MM.1S (cell line): Measurements from ENCODE around the gene GALNT9.

ENCODE experiments used
- DNase-seq: peaks from one replicate; pipeline ENCODE4 v3.0.0-alpha.2; 2015
- H2AFZ ChIP-seq: fragments of 300-600 bp; sonication (generic); 2 replicates; pipeline ENCODE4 v1.6.0; 2016; ENCODE audit warnings: antibody characterized with exemption, low read length
- H3F3A ChIP-seq: fragments of 300-600 bp; sonication (generic); 2 replicates; pipeline ENCODE4 v1.6.1; 2016; ENCODE audit warnings: mild to moderate bottlenecking, antibody characterized with exemption, low read length, moderate library complexity, mixed read lengths; ENCODE audit not compliant: insufficient read depth
- H3K27ac ChIP-seq: fragments of 300-600 bp; sonication (generic); 2 replicates; pipeline ENCODE4 v1.5.1; 2016; ENCODE audit warnings: mild to moderate bottlenecking, low read length
- H3K27me3 ChIP-seq: fragments of 300-600 bp; sonication (generic); replicated peaks from 2 replicates; pipeline ENCODE4 v1.6.0; 2016; ENCODE audit warnings: low read length; ENCODE audit not compliant: insufficient read depth
- H3K36me3 ChIP-seq: fragments of 300-600 bp; sonication (generic); replicated peaks from 2 replicates; pipeline ENCODE4 v1.6.1; 2016; ENCODE audit warnings: mild to moderate bottlenecking, low read length, mixed read lengths; ENCODE audit not compliant: insufficient read depth
- H3K4me1 ChIP-seq: fragments of 300-600 bp; sonication (generic); 2 replicates; pipeline ENCODE4 v1.6.1; 2016; ENCODE audit warnings: low read length, mixed read lengths
- H3K4me2 ChIP-seq: fragments of 300-600 bp; sonication (generic); 2 replicates; pipeline ENCODE4 v1.6.0; 2016; ENCODE audit warnings: low read depth, low read length
- H3K4me3 ChIP-seq: fragments of 300-600 bp; sonication (generic); 2 replicates; pipeline ENCODE4 v1.5.1; 2016; ENCODE audit warnings: low read length, mixed read lengths
- H3K79me2 ChIP-seq: fragments of 300-600 bp; sonication (generic); 2 replicates; pipeline ENCODE4 v1.6.1; 2016; ENCODE audit warnings: mixed run types, low read length, mixed read lengths
- H3K9ac ChIP-seq: fragments of 300-600 bp; sonication (generic); 2 replicates; pipeline ENCODE4 v1.6.1; 2016; ENCODE audit warnings: low read length, mixed read lengths
- H3K9me2 ChIP-seq: fragments of 300-600 bp; sonication (generic); replicated peaks from 2 replicates; pipeline ENCODE4 v1.6.1; 2016; ENCODE audit warnings: mild to moderate bottlenecking, low read length, mixed read lengths; ENCODE audit not compliant: insufficient read depth
- H3K9me3 ChIP-seq: fragments of 300-600 bp; sonication (generic); replicated peaks from 2 replicates; pipeline ENCODE4 v1.6.1; 2016; ENCODE audit warnings: mild to moderate bottlenecking, low read length, mixed read lengths; ENCODE audit not compliant: insufficient read depth
- H4K20me1 ChIP-seq: fragments of 300-600 bp; sonication (generic); 2 replicates; pipeline ENCODE4 v1.6.1; 2016; ENCODE audit warnings: mild to moderate bottlenecking, low read length, moderate library complexity, mixed read lengths; ENCODE audit not compliant: insufficient read depth
- CTCF ChIP-seq: fragments of 300-600 bp; sonication (generic); IDR thresholded peaks from 2 replicates; pipeline ENCODE4 v1.5.1; 2016; ENCODE audit warnings: antibody characterized with exemption, low read length, mixed read lengths
- EZH2 ChIP-seq: fragments of 300-600 bp; sonication (generic); optimal IDR thresholded peaks from 2 replicates; pipeline ENCODE3; 2017; ENCODE audit warnings: low read depth, mild to moderate bottlenecking, antibody characterized with exemption, low read length, mixed read lengths
- EZH2phosphoT487 ChIP-seq: fragments of 300-600 bp; sonication (generic); IDR thresholded peaks from 2 replicates; pipeline ENCODE4 v1.6.1; 2018; ENCODE audit warnings: antibody characterized with exemption, low read length

Gene GALNT9

DNA sequence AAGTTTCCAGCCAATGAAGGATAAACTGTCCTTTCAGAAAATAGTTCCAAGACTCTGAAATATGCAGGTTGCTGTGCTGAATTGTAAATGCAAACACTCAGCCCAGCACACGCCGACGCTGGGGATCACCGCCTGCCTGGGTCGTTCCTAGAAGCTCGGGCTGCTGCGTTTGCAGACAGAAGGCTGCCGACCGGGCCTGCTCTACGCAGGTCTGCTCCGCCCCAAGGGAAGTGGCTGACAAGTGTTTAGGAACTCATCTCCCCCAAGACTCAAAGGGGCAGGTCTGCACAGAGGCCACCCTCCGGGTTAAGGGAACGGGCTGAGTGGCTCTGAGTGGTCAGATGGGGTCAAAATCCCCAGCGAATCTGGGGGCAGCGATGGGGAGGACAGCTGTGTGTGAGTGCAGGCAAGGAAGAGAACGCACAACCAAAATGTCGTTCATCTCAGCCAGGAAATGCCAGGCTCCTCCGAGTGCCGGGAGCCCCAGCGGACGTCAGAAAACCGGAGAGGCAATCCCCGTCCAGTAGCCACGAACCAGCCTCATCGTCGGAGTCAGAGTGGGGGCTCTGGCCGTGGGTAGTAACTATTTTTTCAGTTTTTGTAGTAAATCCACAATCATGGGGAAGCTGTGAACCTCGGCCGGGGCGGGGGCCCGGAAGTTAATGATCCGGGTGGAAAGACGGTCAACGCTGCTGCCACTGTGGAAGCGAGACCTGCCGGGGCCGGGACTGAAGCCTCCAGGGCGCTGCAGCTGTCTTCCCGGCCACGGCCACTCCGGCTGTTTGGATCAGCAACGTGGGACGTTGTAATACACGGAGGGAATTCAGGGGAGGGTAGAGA lies 6.0 kb downstream of the GALNT9 start:
- Histone ChIP-seq H3K36me3 (no peaks in the 10 kb centered on the region), H2AFZ (no peak overlapping the region), H3K4me2 (no peak overlapping the region), H3K9me2 (no peaks in the 10 kb centered on the region), H3K9me3 (no peaks in the 10 kb centered on the region), H3F3A (no peaks in the 10 kb centered on the region), H3K27me3 (peaks cover 15% of the 10 kb centered on the region), H3K4me3 (no peak overlapping the region), H3K4me1 (no peaks in the 10 kb centered on the region), H3K9ac (no peak overlapping the region), H3K27ac (no peak overlapping the region), H3K79me2 (no peaks in the 10 kb centered on the region), H4K20me1 (no peaks in the 10 kb centered on the region)
- no peak for TF ChIP-seq EZH2
- no peak for TF ChIP-seq CTCF
- no peak for TF ChIP-seq EZH2phosphoT487
- DNase-seq: no peak

- TF ChIP-seq CTCF (no peak), EZH2phosphoT487 (no peak), EZH2 (no peak)
- Histone ChIP-seq H3K4me2 (no peak overlapping the region), H3K27ac (no peak overlapping the region), H3K4me1 (no peaks in the 10 kb centered on the region), H3K9me2 (no peaks in the 10 kb centered on the region), H3F3A (no peaks in the 10 kb centered on the region), H3K4me3 (no peak overlapping the region), H3K9ac (no peak overlapping the region), H3K27me3 (peaks cover 15% of the 10 kb centered on the region), H3K9me3 (no peaks in the 10 kb centered on the region), H4K20me1 (no peaks in the 10 kb centered on the region), H3K79me2 (no peaks in the 10 kb centered on the region), H2AFZ (no peak overlapping the region), H3K36me3 (no peaks in the 10 kb centered on the region)
- no peak for DNase-seq
These were observed 6.9 kb downstream of the GALNT9 start for GRCh38 chr12:132322206-132323132.

- Histone ChIP-seq H3K27me3 (peaks cover 15% of the 10 kb centered on the region), H2AFZ (no peak overlapping the region), H3K27ac (no peak overlapping the region), H3K9ac (no peak overlapping the region), H3K4me3 (no peak overlapping the region), H3K9me3 (no peaks in the 10 kb centered on the region), H4K20me1 (no peaks in the 10 kb centered on the region), H3K36me3 (no peaks in the 10 kb centered on the region), H3K9me2 (no peaks in the 10 kb centered on the region), H3K4me1 (no peaks in the 10 kb centered on the region), H3F3A (no peaks in the 10 kb centered on the region), H3K79me2 (no peaks in the 10 kb centered on the region), H3K4me2 (no peak overlapping the region)
- no peak for TF ChIP-seq EZH2phosphoT487
- no peak for TF ChIP-seq CTCF
- no peak for TF ChIP-seq EZH2
- DNase-seq: no peak
These were observed 7.9 kb downstream of the GALNT9 start for GRCh38 chr12:132321321-132322118.
